HFFc6 (cell line): ENCODE measurements around the gene LRGUK. TPM values are rescaled to one million over a fixed set of nuclear protein-coding genes. Genes with fewer than 3 reads are reported as not detected.

Source experiments
- DNase-seq: peaks from one replicate; pipeline ENCODE4 v3.0.0-alpha.2; 2018
- H3K27ac Mint-ChIP-seq: 2 replicates; pipeline ENCODE4 v1.8.0; 2020; ENCODE audit warnings: mild to moderate bottlenecking, mixed read lengths
- H3K27me3 Mint-ChIP-seq: 2 replicates; pipeline ENCODE4 v1.8.0; 2021; ENCODE audit warnings: mild to moderate bottlenecking, moderate library complexity, mixed read lengths; ENCODE audit not compliant: insufficient read depth
- H3K36me3 Mint-ChIP-seq: 2 replicates; pipeline ENCODE4 v1.8.0; 2021; ENCODE audit warnings: low read depth, mixed read lengths
- H3K4me1 Mint-ChIP-seq: 2 replicates; pipeline ENCODE4 v1.8.0; 2020; ENCODE audit warnings: low read depth, mixed read lengths
- H3K4me3 Mint-ChIP-seq: 2 replicates; pipeline ENCODE4 v1.8.0; 2020; ENCODE audit warnings: mild to moderate bottlenecking, moderate library complexity, mixed read lengths
- H3K9me3 Mint-ChIP-seq: 2 replicates; pipeline ENCODE4 v1.8.0; 2020; ENCODE audit warnings: mild to moderate bottlenecking, mixed read lengths
- CTCF ChIP-seq: fragments of 200-600 bp; sonication (generic); IDR thresholded peaks from 2 replicates; pipeline ENCODE4 v1.5.0; 2021; ENCODE audit warnings: antibody characterized with exemption, mild to moderate bottlenecking
- total RNA-seq, 6 experiments: library from RNA; stranded (reverse); fragmentation: NEBNext Ultra II Directional; extraction: Animal tissue kit (Norgen Biotek cat#: 25700); gene quantifications; 2 replicates in 1 of 6; 3 replicates in 5 of 6; pipeline ENCODE4 v1.2.3, GENCODE V29; 2021

Gene LRGUK
- total RNA-seq, 6 experiments from 2014 or later: 0.07 to 0.32 (median 0.10) TPM; not detected in 3

- H3K4me3 Mint-ChIP-seq: no peak overlapping the region
- H3K36me3 Mint-ChIP-seq: no peaks in the 10 kb centered on the region
Observed at GRCh38 chr7:134195252-134195651, 68.1 kb downstream of the LRGUK start.

GRCh38 chr7:134196439-134196838 lies 69.3 kb downstream of the LRGUK start:
- Mint-ChIP-seq H3K4me3 (no peak overlapping the region), H3K9me3 (no peaks in the 10 kb centered on the region), H3K4me1 (no peaks in the 10 kb centered on the region), H3K36me3 (no peaks in the 10 kb centered on the region), H3K27me3 (peaks cover 7% of the 10 kb centered on the region), H3K27ac (no peak overlapping the region)
- no peak for DNase-seq
- TF ChIP-seq CTCF: no peak

More at GRCh38 chr7:134195252-134195651, 68.1 kb downstream of the LRGUK start:
- no peak for TF ChIP-seq CTCF
- Mint-ChIP-seq H3K4me1 (no peaks in the 10 kb centered on the region), H3K9me3 (no peaks in the 10 kb centered on the region), H3K27me3 (peaks cover 7% of the 10 kb centered on the region), H3K27ac (no peak overlapping the region)
- no peak for DNase-seq

GRCh38 chr7:134197345-134197744 lies 70.2 kb downstream of the LRGUK start:
- no peak for DNase-seq
- H3K4me3 Mint-ChIP-seq: no peak overlapping the region
- H3K36me3 Mint-ChIP-seq: no peaks in the 10 kb centered on the region
- H3K27ac Mint-ChIP-seq: no peak overlapping the region
- H3K9me3 Mint-ChIP-seq: no peaks in the 10 kb centered on the region
- no peaks in the 10 kb centered on the region for H3K4me1 Mint-ChIP-seq
- no peak for TF ChIP-seq CTCF
- peaks cover 7% of the 10 kb centered on the region for H3K27me3 Mint-ChIP-seq

GRCh38 chr7:134200970-134201369 lies 73.8 kb downstream of the LRGUK start:
- no peaks in the 10 kb centered on the region for H3K36me3 Mint-ChIP-seq
- no peaks in the 10 kb centered on the region for H3K4me1 Mint-ChIP-seq
- H3K27me3 Mint-ChIP-seq: peaks cover 7% of the 10 kb centered on the region
- no peak for DNase-seq
- no peak for TF ChIP-seq CTCF
- no peak overlapping the region for H3K4me3 Mint-ChIP-seq
- H3K9me3 Mint-ChIP-seq: no peaks in the 10 kb centered on the region
- H3K27ac Mint-ChIP-seq: no peak overlapping the region

- Mint-ChIP-seq H3K4me3 (no peak overlapping the region), H3K9me3 (no peaks in the 10 kb centered on the region), H3K27me3 (peaks cover 7% of the 10 kb centered on the region), H3K27ac (no peak overlapping the region), H3K4me1 (no peaks in the 10 kb centered on the region), H3K36me3 (no peaks in the 10 kb centered on the region)
- TF ChIP-seq CTCF: no peak
- no peak for DNase-seq
Observed at GRCh38 chr7:134201569-134202261, 74.6 kb downstream of the LRGUK start.
